GM21360 (cell line): Measurements from ENCODE around the gene SCT.
"Not testable (repeated sequence)": the region's sequence is repeated elsewhere in the genome, so short reads cannot be mapped to it uniquely, and the experiment has no call there.

Source experiments
- ATAC-seq: cut with Tn5 transposase; IDR thresholded peaks from one replicate; pipeline ENCODE4 v1.9.1; 2021; ENCODE audit warnings: mild to moderate bottlenecking, moderate library complexity; ENCODE audit not compliant: unreplicated experiment

SCT gene

GRCh38 chr11:626475-627307 lies at the start of gene SCT:
SCT (minus strand) TSS chr11:627181; CDS start chr11:627143, 38 bp downstream.
- ATAC-seq: no peak

GRCh38 chr11:674406-674805 lies 47.4 kb upstream of the SCT start:
- no peak for ATAC-seq

- ATAC-seq: no peak
Measured at GRCh38 chr11:673866-674265, 46.9 kb upstream of the SCT start.

- ATAC-seq: no peak
Measured at GRCh38 chr11:665704-666281, 38.8 kb upstream of the SCT start.

GRCh38 chr11:665062-665703 lies 38.2 kb upstream of the SCT start:
- no peak for ATAC-seq

GRCh38 chr11:662689-663274 lies 35.8 kb upstream of the SCT start:
- no peak for ATAC-seq

- no peak for ATAC-seq
Measured at GRCh38 chr11:660681-661444, 33.9 kb upstream of the SCT start.

GRCh38 chr11:660281-660680 lies 33.3 kb upstream of the SCT start:
- no peak for ATAC-seq

- ATAC-seq: no peak
Measured at GRCh38 chr11:659532-660085, 32.6 kb upstream of the SCT start.

- no peak for ATAC-seq
Measured at GRCh38 chr11:657691-658126, 30.7 kb upstream of the SCT start.

GRCh38 chr11:656866-657265 lies 29.9 kb upstream of the SCT start:
- ATAC-seq: no peak

GRCh38 chr11:656426-656825 lies 29.4 kb upstream of the SCT start:
- ATAC-seq: no peak

- no peak for ATAC-seq
Measured at GRCh38 chr11:655036-655726, 28.2 kb upstream of the SCT start.

- ATAC-seq: not testable (repeated sequence)
Measured at GRCh38 chr11:654444-654843, 27.5 kb upstream of the SCT start.

GRCh38 chr11:653837-654236 lies 26.9 kb upstream of the SCT start:
- ATAC-seq: no peak

- not testable (repeated sequence) for ATAC-seq
Measured at GRCh38 chr11:653136-653535, 26.2 kb upstream of the SCT start.

- ATAC-seq: no peak
Measured at GRCh38 chr11:650482-650881, 23.5 kb upstream of the SCT start.

- not testable (repeated sequence) for ATAC-seq
Measured at GRCh38 chr11:647672-648158, 20.7 kb upstream of the SCT start.

GRCh38 chr11:646214-646613 lies 19.2 kb upstream of the SCT start:
- ATAC-seq: no peak

- no peak for ATAC-seq
Measured at GRCh38 chr11:645536-645935, 18.6 kb upstream of the SCT start.
